Adipose tissue (tissue), 3 donors: ENCODE results near the gene PLCL1. TPM values are rescaled to one million over a fixed set of nuclear protein-coding genes. Genes with fewer than 3 reads are reported as not detected.
"Not testable (repeated sequence)": the region's sequence is repeated elsewhere in the genome, so short reads cannot be mapped to it uniquely, and the experiment has no call there.

Experiments used
- H3K27ac ChIP-seq: one replicate; pipeline ENCODE4 v1.5.1; 2013; ENCODE audit warnings: low read depth, low read length
- WGBS, 3 donors: extraction: QIAGEN DNeasy Blood & Tissue Kit; methylation state at CpG; one replicate each; pipeline ENCODE4 v1.1.7; 2013; 5-methylcytosine and 5-hydroxymethylcytosine counted together
- polyA plus RNA-seq, 3 donors: library from polyadenylated mRNA; stranded (reverse); fragments of 200-250 nt; gene quantifications; one replicate each; pipeline ENCODE4 v1.2.3, GENCODE V29; 2013
- donor health status: healthy with polysubstance abuse.
- donor health status: Bipolar disorder and iron deficiency.
- donor health status: healthy.

Gene PLCL1
- polyA plus RNA-seq, 3 donors = 0.39 to 2.3 (median 2.0) TPM

- H3K27ac ChIP-seq = no peak overlapping the region
- WGBS, 3 donors = 55 to 81% (median 69%) methylated on average over 1 of the region's 1 CpG
These were observed 199.8 kb downstream of the PLCL1 start for GRCh38 chr2:198004173-198004572.

GRCh38 chr2:198004921-198005829 lies 200.8 kb downstream of the PLCL1 start:
- WGBS, 3 donors = 77 to 91% (median 90%) methylated on average over 12 of the region's 12 CpGs

DNA sequence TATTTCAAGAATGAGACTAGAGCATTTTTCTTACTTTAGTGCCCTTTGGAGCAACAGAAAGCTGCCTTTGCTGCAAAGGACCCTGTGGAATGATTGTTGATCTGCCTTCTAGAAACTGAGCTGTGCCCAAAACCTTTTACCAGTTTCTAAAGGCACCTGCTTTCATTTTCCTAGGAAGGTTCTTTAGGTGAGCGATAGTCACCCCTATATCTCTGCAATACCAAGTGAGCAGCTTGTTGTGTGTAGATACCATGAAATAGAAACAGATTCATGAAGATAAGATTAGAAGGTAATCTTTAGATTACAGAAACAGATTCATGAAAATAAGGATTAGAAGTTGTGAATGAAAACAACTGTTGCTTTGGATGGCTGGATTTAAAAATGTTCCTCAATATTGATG lies 202.3 kb downstream of the PLCL1 start:
- H3K27ac ChIP-seq = no peak overlapping the region
- WGBS, 3 donors = 85 to 92% (median 91%) methylated on average over 1 of the region's 1 CpG

More at GRCh38 chr2:198004921-198005829, 200.8 kb downstream of the PLCL1 start:
- no peak overlapping the region for H3K27ac ChIP-seq

DNA sequence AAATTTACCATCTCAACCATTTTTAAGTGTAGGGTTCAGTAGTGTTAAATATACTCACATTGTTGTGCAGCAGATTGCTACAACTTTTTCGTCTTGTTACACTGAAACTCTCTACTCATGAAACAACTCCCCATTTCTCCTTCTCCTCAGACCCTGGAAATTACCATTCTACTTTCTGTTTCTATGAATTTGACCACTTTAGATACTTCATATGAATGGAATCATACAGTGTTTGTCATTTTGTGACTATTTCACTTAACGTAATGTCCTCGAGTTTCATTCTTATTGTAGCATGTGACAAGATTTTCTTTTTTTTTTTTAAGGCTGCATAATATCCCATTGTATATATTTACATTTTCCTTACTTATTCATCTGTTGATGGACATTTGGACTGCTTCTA lies 203.8 kb downstream of the PLCL1 start:
- H3K27ac ChIP-seq = no peak overlapping the region
- WGBS, 3 donors = 62 to 91% (median 85%) methylated on average over 3 of the region's 3 CpGs

GRCh38 chr2:198012025-198012424 lies 207.6 kb downstream of the PLCL1 start:
- no peak overlapping the region for H3K27ac ChIP-seq

DNA sequence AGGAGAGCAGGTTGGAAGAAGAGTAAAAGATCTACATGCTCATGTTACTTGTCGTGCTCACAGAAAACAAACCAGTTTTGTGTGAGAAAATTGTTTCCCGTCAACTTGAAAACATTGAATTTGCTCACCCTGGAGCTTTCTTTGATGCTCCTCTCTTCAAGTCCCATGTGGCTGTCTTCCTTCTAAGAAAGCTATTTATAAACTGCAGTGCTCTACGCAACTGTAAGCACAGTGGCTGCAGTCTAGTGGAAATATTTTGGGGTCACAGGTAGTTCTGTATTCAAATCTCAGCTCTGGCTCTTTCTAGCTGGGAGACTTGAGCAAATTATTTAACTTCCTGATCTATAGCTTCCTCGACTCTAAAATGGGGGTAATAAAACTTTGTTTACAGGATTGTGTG lies 211.8 kb downstream of the PLCL1 start:
- H3K27ac ChIP-seq = no peak overlapping the region
- 48 to 62% (median 56%) methylated on average over 4 of the region's 4 CpGs for WGBS, 3 donors

DNA sequence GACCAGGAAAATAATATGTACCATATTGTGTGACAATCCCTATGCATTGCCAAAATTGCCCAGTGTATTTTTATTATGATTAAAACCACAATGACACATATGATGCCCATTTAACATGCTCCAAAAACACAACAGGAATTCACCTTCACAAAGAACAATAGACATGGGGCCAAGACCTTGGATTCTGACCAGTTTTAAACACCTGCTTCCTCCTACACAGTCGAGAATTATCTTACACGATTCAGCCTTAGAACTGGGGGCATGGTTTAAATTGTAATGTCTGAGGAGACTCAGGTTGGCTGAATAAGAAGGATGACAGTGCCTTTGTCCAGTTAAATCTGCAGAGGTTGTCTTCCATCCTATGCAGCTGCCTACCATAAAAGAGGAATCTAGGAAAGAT lies 212.7 kb downstream of the PLCL1 start:
- 31 to 65% (median 54%) methylated on average over 2 of the region's 2 CpGs for WGBS, 3 donors
- H3K27ac ChIP-seq = no peak overlapping the region

DNA sequence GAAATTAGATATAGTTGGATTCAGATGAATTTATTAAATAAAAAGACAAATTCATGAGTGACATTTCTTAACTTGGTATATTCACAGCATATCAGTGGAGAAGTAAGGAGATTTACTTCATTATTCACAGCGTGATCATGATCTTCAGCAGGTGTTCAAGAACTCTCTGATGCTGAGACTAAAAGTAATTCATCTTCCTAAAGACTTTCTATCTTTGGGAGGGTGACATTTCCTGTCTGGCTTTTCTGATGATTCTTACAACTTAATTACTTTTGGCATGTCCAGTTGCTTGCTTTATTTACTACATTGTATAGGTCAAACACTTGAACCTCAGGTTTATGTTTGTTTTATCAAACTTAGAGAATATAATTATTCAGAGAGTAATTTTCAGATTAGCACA lies 224.6 kb downstream of the PLCL1 start:
- 53 to 71% (median 63%) methylated on average over 1 of the region's 1 CpG for WGBS, 3 donors
- H3K27ac ChIP-seq = no peak overlapping the region

DNA sequence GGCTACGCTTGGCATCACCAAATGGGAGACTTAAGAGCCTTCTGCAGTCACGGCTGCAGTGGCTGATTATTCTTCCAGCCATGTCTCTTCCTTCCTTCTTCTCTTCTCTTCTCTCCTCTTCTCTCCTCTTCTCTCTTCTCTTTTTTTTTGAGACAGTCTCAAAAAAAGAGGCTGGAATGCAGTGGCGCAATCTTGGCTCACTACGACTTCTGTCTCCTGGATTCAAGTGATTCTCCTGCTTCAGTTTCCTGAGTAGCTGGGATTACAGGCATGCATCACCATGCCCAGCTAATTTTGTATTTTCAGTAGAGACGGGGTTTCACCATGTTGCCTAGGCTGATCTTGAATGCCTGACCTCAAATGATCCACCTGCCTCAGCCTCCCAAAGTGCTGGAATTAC lies 225.2 kb downstream of the PLCL1 start:
- not testable (repeated sequence) for H3K27ac ChIP-seq
- 72 to 85% (median 75%) methylated on average over 4 to 5 of the region's 5 CpGs for WGBS, 3 donors

GRCh38 chr2:198033626-198034025 lies 229.2 kb downstream of the PLCL1 start:
- 85 to 91% (median 89%) methylated on average over 5 of the region's 5 CpGs for WGBS, 3 donors
- H3K27ac ChIP-seq = no peak overlapping the region

GRCh38 chr2:198036029-198036879 lies 231.9 kb downstream of the PLCL1 start:
- H3K27ac ChIP-seq = no peak overlapping the region
- 0 to 39% (median 0%) methylated on average over 1 of the region's 1 CpG for WGBS, 3 donors

- WGBS, 3 donors = 46 to 90% (median 86%) methylated on average over 2 of the region's 2 CpGs
- no peak overlapping the region for H3K27ac ChIP-seq
These were observed 236.4 kb downstream of the PLCL1 start for GRCh38 chr2:198040835-198041234.

GRCh38 chr2:198042189-198042588 lies 237.8 kb downstream of the PLCL1 start:
- WGBS, 3 donors = 0 to 65% (median 25%) methylated on average over 1 of the region's 1 CpG
- H3K27ac ChIP-seq = no peak overlapping the region

DNA sequence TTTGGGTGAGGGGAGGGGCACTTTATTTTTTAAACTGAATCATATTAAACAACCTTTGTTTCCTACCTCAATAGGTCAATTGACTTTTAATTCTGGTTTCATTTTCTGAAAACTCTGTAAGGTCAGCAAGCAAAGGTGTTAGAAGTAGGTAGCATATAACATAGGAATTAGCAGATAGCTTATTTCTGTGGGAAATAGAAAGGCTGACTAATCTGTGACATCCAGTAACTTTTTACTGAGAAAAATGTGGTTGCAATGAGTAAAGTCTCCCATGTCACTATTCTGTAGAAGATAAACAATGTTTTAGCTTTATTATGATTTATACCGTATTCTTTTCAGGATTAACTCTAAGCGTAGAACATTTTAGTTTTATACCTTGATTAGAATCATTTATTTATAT lies 240.4 kb downstream of the PLCL1 start:
- no peak overlapping the region for H3K27ac ChIP-seq
- WGBS, 3 donors = 91 to 94% (median 91%) methylated on average over 2 of the region's 2 CpGs

DNA sequence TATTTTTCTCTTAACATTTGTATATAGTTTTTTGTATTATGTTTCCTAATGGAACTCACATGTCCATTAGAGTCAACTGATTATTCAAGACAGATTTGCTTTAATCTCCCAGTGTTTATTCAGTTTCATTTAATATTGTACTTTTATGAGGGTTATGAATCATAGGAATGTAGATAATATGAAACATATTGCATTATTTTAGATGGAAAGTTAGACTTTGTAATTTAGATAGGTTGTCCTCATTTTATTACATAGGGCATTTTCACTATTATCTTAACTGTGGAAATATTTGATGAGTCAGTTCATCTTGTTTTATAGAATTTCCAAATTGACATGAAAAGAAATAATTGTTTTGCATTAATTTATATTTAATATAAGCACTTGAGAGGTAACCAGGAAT lies 240.8 kb downstream of the PLCL1 start:
- no peak overlapping the region for H3K27ac ChIP-seq

DNA sequence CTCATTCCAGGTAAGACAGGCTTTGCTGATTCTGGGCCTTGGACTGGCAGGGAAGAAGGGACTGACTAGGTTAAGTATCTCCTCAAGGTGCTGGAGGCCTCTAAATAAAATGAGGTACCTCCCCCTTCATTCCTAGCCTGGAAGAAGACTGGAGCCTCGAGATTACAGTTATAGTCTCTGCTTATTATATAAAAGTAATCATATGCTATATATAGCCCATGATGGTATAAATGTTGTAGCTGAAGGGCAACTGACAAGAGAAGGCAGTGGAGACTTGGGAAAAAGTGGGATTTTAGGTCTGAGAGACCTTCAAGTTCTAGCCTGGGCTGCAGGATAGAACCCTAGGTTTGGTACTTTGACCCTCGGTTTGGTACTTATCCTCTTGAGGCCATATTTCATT lies 248.3 kb downstream of the PLCL1 start:
- H3K27ac ChIP-seq = no peak overlapping the region
- WGBS, 3 donors = 76 to 79% (median 76%) methylated on average over 2 of the region's 2 CpGs

DNA sequence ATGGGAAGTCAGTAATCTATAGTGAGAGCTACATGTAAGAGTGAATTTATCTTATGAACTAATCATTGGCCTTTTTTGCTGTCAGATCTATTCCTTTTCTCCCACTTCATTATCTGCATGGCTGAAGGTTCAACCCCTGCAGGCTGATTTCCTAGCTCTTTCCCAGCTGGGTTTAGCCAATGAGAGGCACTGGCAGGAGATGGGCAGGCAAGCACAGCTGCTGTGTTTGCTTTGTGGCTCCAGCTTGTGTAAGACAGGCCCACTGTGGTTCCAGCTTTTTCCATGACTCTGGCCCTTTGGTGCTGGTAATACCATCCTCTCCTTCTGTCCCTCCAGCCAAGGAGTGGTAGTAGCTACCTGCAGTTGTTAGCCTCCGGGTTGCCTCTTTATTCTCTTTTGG lies 248.8 kb downstream of the PLCL1 start:
- no peak overlapping the region for H3K27ac ChIP-seq
- 93 to 100% (median 97%) methylated on average over 1 of the region's 1 CpG for WGBS, 3 donors

- 81 to 92% (median 86%) methylated on average over 1 of the region's 1 CpG for WGBS, 3 donors
- no peak overlapping the region for H3K27ac ChIP-seq
These were observed 249.4 kb downstream of the PLCL1 start for GRCh38 chr2:198053776-198054175.

- H3K27ac ChIP-seq = no peak overlapping the region
- WGBS, 3 donors = 66 to 77% (median 70%) methylated on average over 1 of the region's 1 CpG
These were observed 249.9 kb downstream of the PLCL1 start for GRCh38 chr2:198054299-198054698.
